GM12878 (cell line): ENCODE measurements around the gene HMCN1.

Experiments used
- FOS ChIP-seq: IDR thresholded peaks from 3 replicates; pipeline ENCODE4 v1.6.1; 2011; ENCODE audit warnings: borderline replicate concordance; ENCODE audit not compliant: insufficient read length; ENCODE audit errors: extremely low read depth
- ZNF622 ChIP-seq: fragments of 450-650 bp; IDR thresholded peaks from 2 replicates; pipeline ENCODE4 v1.6.1; 2017; ENCODE audit warnings: mild to moderate bottlenecking, inconsistent platforms
- TF ChIP-seq, protein P1 (sequence below): fragments of 450-650 bp; IDR thresholded peaks from 2 replicates; pipeline ENCODE4 v1.6.1; 2016; ENCODE audit warnings: mild to moderate bottlenecking, moderate library complexity, borderline replicate concordance

DNA sequence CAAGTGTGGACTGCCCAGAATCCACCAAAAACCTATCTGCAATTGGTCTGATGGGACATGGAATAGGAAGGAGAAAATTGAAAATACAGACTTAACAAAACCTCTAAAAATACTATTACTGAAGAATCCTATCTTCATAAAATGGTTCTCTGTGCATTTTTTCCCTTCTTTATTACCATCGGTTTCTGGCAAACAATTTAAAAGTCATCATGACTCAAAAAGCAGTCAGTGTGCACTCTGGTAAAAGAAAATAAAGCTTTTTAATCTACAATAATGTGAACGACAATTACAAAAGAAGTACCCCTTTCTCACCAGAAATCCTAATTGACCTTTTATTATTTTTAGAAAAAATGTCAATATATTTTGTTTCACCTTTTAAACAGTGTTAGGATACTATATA, 454.5 kb downstream of the HMCN1 start:
- TF ChIP-seq FOS (no peak), ZNF622 (no peak)
- TF ChIP-seq, protein P1, sequence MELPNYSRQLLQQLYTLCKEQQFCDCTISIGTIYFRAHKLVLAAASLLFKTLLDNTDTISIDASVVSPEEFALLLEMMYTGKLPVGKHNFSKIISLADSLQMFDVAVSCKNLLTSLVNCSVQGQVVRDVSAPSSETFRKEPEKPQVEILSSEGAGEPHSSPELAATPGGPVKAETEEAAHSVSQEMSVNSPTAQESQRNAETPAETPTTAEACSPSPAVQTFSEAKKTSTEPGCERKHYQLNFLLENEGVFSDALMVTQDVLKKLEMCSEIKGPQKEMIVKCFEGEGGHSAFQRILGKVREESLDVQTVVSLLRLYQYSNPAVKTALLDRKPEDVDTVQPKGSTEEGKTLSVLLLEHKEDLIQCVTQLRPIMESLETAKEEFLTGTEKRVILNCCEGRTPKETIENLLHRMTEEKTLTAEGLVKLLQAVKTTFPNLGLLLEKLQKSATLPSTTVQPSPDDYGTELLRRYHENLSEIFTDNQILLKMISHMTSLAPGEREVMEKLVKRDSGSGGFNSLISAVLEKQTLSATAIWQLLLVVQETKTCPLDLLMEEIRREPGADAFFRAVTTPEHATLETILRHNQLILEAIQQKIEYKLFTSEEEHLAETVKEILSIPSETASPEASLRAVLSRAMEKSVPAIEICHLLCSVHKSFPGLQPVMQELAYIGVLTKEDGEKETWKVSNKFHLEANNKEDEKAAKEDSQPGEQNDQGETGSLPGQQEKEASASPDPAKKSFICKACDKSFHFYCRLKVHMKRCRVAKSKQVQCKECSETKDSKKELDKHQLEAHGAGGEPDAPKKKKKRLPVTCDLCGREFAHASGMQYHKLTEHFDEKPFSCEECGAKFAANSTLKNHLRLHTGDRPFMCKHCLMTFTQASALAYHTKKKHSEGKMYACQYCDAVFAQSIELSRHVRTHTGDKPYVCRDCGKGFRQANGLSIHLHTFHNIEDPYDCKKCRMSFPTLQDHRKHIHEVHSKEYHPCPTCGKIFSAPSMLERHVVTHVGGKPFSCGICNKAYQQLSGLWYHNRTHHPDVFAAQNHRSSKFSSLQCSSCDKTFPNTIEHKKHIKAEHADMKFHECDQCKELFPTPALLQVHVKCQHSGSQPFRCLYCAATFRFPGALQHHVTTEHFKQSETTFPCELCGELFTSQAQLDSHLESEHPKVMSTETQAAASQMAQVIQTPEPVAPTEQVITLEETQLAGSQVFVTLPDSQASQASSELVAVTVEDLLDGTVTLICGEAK, result no peak
